GM12892 (cell line): ENCODE results near the gene PACSIN3.

Source experiments
- POLR2A ChIP-seq: IDR thresholded peaks from 2 replicates; pipeline ENCODE4 v1.6.1; 2011; ENCODE audit warnings: low read depth, low read length, control low read depth
- POLR2AphosphoS5 ChIP-seq: IDR thresholded peaks from 2 replicates; pipeline ENCODE4 v1.6.1; 2011; ENCODE audit warnings: low read depth, low read length, control low read depth

GRCh38 chr11:47201015-47201414, 14.8 kb upstream of the PACSIN3 start:
- TF ChIP-seq POLR2AphosphoS5 (no peak), POLR2A (no peak)
